22Rv1 (cell line): ENCODE results near the gene LIMA1.

ENCODE experiments used
- H3K27ac ChIP-seq: fragments of 450-650 bp; 2 replicates; pipeline ENCODE4 v1.5.1; 2017
- CTCF ChIP-seq: fragments of 450-650 bp; IDR thresholded peaks from 2 replicates; pipeline ENCODE4 v1.5.1; 2017; ENCODE audit warnings: mild to moderate bottlenecking
- ZFX ChIP-seq: fragments of 450-650 bp; IDR thresholded peaks from 2 replicates; pipeline ENCODE4 v1.6.1; 2017; ENCODE audit warnings: antibody characterized with exemption, borderline replicate concordance

The LIMA1 gene

GRCh38 chr12:50207424-50207823, 75.9 kb downstream of the LIMA1 start:
- no peak overlapping the region for H3K27ac ChIP-seq
- no peak for TF ChIP-seq CTCF
- no peak for TF ChIP-seq ZFX

GRCh38 chr12:50205648-50206047, 77.7 kb downstream of the LIMA1 start:
- H3K27ac ChIP-seq, result no peak overlapping the region

GRCh38 chr12:50203691-50204090, 79.6 kb downstream of the LIMA1 start:
- TF ChIP-seq ZFX (no peak), CTCF (no peak)
- no peak overlapping the region for H3K27ac ChIP-seq

More at GRCh38 chr12:50205648-50206047, 77.7 kb downstream of the LIMA1 start:
- TF ChIP-seq ZFX (no peak), CTCF (no peak)

GRCh38 chr12:50201987-50202521, 81.3 kb downstream of the LIMA1 start:
- peak overlapping the region; percentile 83 for H3K27ac ChIP-seq
- TF ChIP-seq CTCF, result no peak

GRCh38 chr12:50200552-50201273, 82.6 kb downstream of the LIMA1 start:
- no peak overlapping the region for H3K27ac ChIP-seq
- TF ChIP-seq CTCF (no peak), ZFX (no peak)

- H3K27ac ChIP-seq, result no peak overlapping the region
- TF ChIP-seq ZFX (no peak), CTCF (no peak)
Observed at GRCh38 chr12:50198829-50199228, 84.5 kb downstream of the LIMA1 start.

- no peak for TF ChIP-seq ZFX
- TF ChIP-seq CTCF, result no peak
- no peak overlapping the region for H3K27ac ChIP-seq
Observed at GRCh38 chr12:50197297-50197727, 86.0 kb downstream of the LIMA1 start.
